ENCODE data around the gene NEDD4L.

DNA sequence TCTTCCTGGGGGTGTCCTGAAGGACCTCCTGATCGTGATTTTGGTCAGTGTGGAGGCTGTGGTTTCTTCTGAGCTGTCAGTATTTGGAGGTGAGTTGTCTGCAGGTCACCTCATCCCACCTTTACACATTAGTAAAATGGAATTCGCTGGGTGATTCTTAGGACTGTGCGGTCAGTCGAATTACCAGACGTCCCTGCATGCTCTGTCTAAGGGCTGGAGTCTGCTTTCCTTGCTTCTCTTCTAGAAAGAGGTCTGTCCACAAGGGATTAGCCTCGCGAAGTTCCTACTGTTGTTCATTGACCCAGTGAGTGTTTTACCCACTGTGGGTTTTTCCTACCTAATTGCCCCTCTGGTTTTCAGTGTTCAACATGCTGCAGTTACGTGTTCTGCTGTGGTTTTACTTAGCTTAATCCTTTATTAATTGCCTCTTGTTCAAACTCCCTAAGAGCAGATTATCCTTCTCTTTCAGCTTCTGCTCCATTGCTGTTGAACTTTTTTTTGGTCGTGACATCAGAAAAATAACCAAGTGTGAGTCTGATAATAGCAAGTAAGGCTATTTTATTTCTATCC is 183.4 kb downstream of the NEDD4L start:
- TF ChIP-seq, protein P1, sequence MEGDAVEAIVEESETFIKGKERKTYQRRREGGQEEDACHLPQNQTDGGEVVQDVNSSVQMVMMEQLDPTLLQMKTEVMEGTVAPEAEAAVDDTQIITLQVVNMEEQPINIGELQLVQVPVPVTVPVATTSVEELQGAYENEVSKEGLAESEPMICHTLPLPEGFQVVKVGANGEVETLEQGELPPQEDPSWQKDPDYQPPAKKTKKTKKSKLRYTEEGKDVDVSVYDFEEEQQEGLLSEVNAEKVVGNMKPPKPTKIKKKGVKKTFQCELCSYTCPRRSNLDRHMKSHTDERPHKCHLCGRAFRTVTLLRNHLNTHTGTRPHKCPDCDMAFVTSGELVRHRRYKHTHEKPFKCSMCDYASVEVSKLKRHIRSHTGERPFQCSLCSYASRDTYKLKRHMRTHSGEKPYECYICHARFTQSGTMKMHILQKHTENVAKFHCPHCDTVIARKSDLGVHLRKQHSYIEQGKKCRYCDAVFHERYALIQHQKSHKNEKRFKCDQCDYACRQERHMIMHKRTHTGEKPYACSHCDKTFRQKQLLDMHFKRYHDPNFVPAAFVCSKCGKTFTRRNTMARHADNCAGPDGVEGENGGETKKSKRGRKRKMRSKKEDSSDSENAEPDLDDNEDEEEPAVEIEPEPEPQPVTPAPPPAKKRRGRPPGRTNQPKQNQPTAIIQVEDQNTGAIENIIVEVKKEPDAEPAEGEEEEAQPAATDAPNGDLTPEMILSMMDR (conservative IDR thresholded peaks at IDR 0.05) = no peak
- TF ChIP-seq EZH2 (IDR thresholded peaks at IDR 0.05; ENCODE audit: low read depth) = no peak

Data from PC-9 (cell line).